HG03457 (cell line): ENCODE data around the gene P3H4.

ENCODE experiments used
- ATAC-seq: cut with Tn5 transposase; IDR thresholded peaks from one replicate; pipeline ENCODE4 v1.9.1; 2021; ENCODE audit warnings: moderate number of reproducible peaks; ENCODE audit not compliant: unreplicated experiment

Gene P3H4

DNA sequence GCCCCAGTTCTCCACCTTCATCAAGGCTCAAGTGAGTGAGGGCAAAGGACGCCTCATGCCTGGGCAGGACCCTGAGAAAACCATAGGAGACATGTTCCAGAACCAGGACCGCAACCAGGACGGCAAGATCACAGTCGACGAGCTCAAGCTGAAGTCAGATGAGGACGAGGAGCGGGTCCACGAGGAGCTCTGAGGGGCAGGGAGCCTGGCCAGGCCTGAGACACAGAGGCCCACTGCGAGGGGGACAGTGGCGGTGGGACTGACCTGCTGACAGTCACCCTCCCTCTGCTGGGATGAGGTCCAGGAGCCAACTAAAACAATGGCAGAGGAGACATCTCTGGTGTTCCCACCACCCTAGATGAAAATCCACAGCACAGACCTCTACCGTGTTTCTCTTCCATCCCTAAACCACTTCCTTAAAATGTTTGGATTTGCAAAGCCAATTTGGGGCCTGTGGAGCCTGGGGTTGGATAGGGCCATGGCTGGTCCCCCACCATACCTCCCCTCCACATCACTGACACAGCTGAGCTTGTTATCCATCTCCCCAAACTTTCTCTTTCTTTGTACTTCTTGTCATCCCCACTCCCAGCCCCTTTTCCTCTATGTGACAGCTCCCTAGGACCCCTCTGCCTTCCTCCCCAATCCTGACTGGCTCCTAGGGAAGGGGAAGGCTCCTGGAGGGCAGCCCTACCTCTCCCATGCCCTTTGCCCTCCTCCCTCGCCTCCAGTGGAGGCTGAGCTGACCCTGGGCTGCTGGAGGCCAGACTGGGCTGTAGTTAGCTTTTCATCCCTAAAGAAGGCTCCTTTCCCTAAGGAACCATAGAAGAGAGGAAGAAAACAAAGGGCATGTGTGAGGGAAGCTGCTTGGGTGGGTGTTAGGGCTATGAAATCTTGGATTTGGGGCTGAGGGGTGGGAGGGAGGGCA lies 10.7 kb upstream of the P3H4 start:
- no peak for ATAC-seq

GRCh38 chr17:41821776-41822175 lies 10.0 kb upstream of the P3H4 start:
- no peak for ATAC-seq

GRCh38 chr17:41818024-41818423 lies 6.3 kb upstream of the P3H4 start:
- no peak for ATAC-seq

GRCh38 chr17:41816637-41817320 lies 5.0 kb upstream of the P3H4 start:
- ATAC-seq = no peak

GRCh38 chr17:41814195-41814594 lies 2.4 kb upstream of the P3H4 start:
- no peak for ATAC-seq

DNA sequence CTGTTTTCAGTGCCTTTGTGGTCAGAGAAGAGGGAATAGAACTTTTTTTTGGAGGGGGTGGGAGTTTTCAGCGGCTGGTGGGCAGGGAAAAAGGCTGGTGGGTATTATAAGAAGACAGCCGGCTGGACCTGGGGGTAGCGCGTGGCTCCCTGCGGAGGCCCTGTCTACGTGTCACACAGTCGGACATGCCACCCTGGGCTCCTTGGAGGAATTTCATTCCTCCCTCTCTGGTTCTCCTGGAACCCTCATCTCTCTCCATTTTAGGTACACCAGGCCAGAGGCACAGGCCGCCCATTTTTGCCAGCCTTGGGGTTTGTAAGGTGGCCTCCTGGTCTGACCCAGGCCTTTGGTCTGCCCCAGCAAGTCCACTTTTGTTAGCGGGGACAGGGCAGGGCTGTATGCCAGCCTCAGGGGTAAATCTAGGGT lies 2.0 kb upstream of the P3H4 start:
- ATAC-seq = no peak

DNA sequence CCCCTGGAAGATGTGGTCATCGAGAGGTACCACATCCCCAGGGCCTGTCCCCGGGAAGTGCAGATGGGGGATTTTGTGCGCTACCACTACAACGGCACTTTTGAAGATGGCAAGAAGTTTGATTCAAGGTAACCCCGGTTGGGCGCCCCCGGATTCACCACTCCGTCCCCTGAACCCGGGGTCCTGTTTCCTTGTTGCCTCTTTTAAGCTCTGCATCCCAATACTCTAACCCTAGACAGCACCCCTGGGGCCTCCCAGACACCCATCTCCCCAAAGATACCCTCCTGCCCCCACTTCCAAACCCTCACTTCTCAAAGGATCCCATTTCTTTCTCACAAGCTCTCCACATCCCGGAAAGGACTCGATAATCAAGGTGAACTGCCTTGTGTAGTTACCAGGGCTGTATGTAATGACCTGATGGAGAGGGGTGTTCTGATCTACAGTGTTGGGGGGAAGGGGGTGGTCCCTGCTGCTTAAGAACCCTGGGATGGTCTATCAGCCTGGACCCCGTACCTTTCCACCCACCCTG lies 1.5 kb upstream of the P3H4 start:
- ATAC-seq = no peak

- ATAC-seq = no peak
Observed at GRCh38 chr17:41812381-41813151, 817 bp upstream of the P3H4 start, which contains the start of gene FKBP10. Gene FKBP10 (plus strand): TSS chr17:41813004. CDS start chr17:41813035, 31 bp downstream.

DNA sequence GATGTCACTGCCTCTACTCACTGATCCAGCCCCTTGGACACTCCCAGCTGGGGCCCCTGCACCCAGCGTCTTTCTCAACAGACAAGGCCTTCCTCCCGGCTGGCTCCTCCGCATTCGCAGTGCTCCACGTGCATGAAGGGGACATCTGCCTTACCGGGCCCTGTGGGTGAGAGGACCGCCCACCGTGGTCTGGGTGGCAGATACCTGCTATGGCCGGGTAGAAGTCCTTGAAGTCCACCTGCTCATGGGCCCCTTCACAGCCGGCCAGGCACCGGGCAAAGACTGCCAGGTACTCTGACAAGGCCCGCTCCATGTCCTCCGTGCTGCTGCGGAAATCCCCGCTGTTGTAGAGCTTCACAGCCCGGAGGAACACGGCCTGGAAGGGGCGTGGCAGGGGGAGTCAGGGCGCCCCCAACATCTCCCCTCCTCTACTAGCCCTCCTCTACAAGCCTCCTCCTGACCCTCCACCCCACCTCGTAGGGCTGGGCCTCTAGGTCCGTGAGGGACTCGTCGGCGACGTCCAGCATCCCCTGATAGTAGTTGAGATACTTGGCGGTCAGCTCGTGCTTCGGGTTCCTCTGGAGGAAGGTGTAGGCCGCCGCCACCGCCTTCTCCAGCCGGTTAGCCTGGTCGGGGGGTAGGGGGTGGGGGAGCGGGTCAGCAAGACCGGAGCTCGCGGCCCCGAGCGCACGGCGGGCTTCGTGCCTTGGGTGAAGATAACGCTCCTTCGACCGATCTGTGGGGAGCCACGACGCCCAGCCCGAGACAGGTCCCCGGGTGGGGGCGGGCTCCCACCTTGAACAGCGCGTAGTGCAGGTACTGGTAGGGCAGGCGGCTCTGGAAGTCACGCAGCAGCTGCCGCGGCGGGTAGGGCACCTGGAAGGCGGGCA lies 845 bp downstream of the P3H4 start:
- peak; percentile 13 for ATAC-seq

DNA sequence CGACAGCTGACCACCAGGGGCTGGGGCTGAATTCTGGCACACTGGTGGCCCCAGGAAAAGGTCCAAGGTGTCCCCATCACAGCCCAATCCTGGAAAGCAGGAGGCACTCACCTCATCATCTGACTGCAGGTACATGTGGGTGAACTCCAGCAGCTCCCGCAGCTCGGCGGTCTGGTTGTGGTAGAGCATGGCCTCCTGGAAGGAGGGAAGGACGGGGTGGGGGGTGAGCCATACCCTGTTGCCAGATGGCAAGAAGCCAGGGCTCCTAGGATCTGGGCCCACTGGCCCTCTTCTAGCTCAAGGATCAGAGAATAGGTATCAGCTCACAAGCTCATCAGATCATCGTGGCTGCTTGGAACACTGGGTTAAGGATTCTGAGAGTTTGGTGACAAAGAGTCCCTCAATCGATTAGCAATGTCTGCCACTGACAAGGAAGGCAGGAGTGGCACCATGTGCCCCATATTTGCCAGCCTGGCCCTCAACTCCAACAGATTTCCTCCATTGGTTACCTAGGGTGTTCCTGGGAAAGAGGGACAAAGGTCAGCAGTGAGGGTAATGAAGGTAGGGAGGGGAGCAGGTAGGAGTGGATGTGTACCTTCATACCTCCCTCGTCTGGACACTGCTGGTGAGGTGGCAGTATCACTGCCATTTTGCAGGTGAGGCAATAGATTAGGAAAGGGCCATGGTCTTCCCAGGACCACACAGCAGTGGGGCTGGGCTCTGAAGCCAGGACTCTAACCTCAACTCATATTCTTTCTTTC lies 4.9 kb downstream of the P3H4 start:
- no peak for ATAC-seq

- ATAC-seq = no peak
Observed at GRCh38 chr17:41803049-41804020, 8.4 kb downstream of the P3H4 start.

DNA sequence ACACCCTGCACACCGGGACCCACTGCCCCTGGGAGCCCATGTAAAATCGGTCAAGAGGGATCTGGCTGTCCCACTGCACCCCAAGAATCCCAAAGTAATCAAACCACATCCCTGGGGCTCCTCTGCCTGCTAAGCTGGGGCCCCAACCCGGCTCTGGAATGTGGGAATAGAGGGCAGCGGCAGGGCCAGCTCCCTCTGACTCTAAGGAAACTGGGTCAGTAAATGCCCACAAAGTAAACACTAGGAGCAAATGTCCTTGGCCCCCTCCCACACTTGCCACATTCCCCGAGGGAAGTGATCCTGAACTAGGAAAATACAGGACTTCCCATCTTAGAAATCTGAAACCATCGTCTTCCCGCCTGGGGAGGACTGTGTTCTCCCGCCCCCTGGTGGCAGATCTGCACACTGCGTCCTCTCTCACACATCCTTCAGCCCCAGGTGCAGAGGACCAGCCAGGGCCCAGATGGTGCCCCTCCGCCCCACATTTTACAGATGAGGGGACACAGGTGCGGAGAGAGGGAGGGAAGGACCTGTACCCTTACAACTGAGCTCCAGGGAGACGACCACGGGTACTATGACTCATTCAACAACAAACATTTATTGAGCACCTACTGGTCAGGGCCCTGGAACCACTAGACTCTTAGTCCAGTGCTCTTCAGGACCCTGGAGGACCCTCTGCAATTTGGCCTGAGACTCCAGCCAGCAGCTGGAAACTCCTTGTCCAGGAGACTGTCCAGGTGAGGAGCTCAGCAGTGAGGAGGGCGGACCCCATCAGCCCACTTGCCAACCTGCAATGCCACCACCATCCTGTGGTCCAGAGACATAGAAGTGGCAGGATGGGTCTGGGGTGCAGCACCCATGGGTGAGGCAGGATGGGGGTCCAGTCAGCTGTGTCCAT lies 10.1 kb downstream of the P3H4 start:
- no peak for ATAC-seq

DNA sequence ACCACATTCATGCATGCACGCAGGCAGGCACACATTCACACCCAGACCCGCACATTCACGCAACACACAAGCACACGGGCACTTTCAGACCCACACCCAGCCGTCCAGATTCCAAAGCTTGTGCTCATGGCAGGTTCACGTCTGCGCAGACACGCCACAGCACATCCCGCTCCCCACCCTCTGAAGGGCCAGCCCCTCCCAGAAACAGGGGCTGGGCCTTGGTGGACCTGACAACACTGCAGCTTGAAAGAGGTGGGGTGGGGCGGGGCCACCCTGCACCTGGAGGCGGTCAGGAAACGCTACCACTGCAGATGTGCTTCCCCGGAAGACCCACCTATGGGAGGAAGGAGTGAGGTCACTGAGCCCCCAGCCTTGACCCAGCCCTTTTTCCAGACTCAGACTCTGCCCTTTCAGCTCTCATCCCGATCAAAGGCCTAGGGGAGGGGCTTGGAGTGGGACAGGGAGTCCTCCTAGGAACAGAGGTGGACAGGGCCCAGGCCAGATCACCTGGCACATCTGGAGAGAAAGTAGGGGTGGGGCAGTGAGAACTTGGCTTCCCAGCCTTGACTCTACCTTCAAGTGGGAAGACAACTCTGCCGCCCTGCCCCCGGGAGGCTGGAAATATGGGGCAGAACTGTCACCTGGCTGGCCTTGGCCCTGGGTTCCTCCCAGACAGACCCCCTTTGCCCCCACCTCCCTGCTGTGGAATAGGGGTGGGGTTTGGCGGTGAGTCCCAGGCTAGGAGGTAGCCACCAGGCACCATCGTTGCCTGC lies 11.0 kb downstream of the P3H4 start:
- no peak for ATAC-seq

DNA sequence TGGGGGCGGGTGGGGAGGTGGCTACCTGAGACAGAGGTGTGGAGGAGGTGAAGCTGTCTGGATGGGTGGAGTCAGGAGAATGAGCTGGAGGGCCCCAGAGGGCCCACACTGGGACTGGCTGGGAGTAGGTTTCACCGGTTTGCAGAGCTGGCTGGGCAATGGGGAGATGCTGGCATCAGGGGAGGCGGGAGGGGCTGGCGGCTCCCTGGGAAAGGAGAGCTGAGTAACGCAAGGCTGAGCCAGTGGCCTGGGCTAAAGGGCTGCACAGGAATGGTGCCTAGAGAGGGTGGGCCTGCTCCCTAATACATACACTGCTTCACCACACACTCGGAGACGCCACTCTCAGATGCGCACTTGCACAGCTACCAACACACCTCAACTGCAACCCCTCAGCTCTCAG lies 12.4 kb downstream of the P3H4 start:
- no peak for ATAC-seq

DNA sequence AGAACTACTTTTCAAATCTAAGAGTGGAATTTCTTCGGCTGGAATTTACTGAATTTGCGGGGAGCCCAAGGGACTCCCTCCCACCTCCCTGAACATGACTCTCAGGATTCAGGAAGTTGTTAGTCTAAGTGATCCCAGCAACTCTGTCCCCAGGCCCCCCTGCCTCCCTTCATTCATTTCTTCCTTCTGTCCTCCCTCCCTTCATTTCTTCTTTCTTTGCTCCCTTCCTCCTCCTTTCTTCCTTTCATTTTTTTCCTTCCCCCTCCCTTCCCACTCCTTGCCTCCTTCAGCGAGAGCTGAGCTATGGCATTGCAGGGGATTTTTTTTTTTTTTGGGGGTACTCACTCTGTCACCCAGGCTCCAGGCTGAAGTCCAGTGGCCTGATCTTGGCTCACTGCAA lies 14.4 kb downstream of the P3H4 start:
- no peak for ATAC-seq

DNA sequence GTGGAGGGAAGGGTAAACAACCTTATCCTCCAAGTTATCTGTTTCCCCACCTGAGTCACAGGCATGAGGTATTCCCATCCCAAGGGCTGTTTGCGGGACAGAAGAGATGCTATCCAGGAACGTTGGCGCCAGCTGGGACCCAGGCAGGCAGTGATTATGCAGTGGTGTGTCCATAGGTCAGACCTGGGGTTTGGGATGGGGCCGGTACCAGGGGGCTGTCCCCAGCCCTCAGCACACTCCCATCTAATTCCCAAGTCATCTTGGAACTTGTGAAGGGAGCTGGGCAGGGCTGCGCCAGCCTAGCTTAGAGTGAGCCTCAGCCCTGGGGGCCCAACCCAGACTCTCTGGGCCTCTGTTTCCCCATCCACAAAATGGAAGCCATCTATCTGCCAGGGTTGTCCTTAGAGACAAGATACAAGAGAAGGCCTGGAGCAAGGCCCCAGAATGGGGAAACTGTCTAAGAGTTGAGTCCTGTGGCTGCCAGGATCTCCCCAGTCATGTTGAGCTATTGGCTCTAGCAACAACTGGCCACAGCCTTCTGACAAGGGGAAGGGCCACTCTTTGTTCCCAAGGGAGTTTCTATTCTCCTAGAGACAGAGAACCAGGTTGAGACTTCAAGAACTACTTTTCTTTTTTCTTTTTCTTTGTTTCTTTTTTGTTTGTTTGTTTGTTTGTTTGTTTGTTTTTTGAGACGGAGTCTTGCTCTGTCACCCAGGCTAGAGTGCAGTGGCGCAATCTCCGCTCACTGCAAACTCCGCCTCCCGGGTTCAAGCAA lies 15.4 kb downstream of the P3H4 start:
- ATAC-seq = no peak
